ENCODE data around the gene UNC5CL.
A peak's percentile ranks its signal among the peaks of the same experiment; 100 is the strongest.

Gene UNC5CL, protein sequence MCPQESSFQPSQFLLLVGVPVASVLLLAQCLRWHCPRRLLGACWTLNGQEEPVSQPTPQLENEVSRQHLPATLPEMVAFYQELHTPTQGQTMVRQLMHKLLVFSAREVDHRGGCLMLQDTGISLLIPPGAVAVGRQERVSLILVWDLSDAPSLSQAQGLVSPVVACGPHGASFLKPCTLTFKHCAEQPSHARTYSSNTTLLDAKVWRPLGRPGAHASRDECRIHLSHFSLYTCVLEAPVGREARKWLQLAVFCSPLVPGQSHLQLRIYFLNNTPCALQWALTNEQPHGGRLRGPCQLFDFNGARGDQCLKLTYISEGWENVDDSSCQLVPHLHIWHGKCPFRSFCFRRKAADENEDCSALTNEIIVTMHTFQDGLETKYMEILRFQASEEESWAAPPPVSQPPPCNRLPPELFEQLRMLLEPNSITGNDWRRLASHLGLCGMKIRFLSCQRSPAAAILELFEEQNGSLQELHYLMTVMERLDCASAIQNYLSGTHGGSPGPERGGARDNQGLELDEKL

DNA sequence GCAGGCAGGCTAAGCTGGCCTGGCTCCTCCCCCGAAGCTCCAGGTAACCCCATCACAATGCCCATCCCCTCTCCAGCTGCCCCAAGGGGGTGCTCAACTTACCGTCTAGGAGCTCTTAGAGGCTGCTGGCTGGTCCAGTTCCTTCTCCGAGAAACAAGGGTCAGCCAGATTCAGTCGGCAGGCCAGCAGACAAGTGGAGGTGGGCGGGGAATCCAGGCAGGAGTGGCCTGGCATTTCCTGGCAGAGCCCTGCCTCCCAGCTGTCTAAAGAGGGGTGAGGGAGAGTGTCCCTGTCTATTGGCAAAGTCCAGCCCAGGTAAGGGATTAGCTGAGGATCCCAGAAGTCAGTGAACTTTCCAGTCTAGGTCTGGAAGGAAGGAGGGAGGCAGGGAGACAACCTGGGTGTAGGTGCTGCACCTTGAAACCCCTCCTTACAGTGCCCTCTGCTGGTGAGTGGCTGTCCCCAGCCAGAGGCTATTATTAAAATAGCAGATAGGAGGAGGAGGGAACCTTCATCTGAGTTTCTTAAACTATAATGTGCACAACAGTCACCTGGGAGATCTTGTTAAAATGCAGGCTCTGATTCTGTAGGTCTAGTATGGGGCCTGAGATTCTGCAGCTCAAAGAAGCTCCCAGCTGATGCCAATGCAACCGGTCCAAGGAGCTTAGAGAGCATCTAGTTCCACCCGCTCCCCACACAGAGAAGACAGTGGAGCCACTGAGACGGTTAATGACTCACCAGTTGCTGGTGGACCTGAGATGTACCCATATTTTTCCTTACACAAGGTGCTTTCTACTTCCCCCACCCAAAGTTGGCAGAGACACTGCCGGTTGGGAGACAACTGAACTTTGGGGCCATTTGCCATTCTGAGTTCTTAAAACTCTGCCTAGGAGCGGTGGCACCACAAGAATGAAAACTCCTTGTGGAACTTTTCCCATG, at the start of gene UNC5CL:
UNC5CL (minus strand) TSS at position 162 of the 939 bp plus-strand sequence. CDS start 4,147 bp downstream, outside the sequence.
- TF ChIP-seq, protein P1, sequence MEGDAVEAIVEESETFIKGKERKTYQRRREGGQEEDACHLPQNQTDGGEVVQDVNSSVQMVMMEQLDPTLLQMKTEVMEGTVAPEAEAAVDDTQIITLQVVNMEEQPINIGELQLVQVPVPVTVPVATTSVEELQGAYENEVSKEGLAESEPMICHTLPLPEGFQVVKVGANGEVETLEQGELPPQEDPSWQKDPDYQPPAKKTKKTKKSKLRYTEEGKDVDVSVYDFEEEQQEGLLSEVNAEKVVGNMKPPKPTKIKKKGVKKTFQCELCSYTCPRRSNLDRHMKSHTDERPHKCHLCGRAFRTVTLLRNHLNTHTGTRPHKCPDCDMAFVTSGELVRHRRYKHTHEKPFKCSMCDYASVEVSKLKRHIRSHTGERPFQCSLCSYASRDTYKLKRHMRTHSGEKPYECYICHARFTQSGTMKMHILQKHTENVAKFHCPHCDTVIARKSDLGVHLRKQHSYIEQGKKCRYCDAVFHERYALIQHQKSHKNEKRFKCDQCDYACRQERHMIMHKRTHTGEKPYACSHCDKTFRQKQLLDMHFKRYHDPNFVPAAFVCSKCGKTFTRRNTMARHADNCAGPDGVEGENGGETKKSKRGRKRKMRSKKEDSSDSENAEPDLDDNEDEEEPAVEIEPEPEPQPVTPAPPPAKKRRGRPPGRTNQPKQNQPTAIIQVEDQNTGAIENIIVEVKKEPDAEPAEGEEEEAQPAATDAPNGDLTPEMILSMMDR (IDR thresholded peaks at IDR 0.05; ENCODE audit: low read depth, low read length), result peak; percentile 69
- H3K4me3 ChIP-seq (replicated peaks in 1 of 2; ENCODE audit: low read depth in 2 of 2, low read length in 2 of 2), result no peak within 1 kb of the TSS
- peak; percentile 15 to 39 for DNase-seq (ENCODE audit: low read depth in 2 of 2)

DNA sequence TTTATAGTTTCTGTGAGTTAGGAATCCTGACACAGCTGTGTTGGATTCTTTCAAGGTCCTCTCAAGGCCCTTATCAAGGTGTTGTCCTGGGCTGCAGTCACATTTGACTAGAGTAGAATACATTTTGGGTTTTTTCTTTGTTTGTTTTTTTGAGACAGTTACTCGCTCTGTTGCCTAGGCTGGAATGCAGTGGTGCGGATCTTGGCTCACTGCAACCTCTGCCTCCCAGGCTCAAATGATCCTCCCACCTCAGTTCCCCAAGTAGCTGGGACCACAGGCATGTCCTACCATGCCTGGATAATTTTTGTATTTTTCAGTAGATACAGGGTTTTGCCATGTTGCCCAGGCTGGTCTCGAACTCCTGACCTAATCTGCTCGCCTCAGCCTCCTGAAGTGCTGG, 49.4 kb upstream of the UNC5CL start:
- TF ChIP-seq, protein P1 (IDR thresholded peaks at IDR 0.05; ENCODE audit: low read depth, low read length), result no peak
- no peak for DNase-seq (ENCODE audit: low read depth in 2 of 2)

DNA sequence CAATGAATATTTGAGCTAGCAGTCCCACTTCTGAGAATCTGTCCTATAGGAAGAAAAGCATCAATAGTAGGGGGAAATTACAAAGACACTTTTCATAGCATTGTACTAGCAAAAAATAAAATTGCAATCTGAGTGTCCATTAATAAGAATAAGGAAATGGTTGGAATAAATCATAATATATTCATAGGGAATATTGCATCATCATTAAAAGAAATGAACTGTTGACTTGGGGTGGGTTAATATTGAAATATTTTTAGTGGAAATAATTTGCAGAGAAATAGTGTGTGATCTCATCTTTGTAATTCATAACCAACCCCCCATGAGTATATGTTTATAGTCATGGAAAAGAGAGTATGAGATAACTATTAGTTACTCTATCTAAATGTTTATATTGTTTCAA, 46.2 kb upstream of the UNC5CL start:
- no peak for DNase-seq (ENCODE audit: low read depth in 2 of 2)
- H3K4me3 ChIP-seq (replicated peaks in 1 of 2; ENCODE audit: low read depth in 2 of 2, low read length in 2 of 2), result no peak overlapping the region
- TF ChIP-seq, protein P1 (IDR thresholded peaks at IDR 0.05; ENCODE audit: low read depth, low read length), result no peak

More for the DNA sequence above, 49.4 kb upstream of the UNC5CL start:
- H3K4me3 ChIP-seq (replicated peaks in 1 of 2; ENCODE audit: low read depth in 2 of 2, low read length in 2 of 2), result no peak overlapping the region

DNA sequence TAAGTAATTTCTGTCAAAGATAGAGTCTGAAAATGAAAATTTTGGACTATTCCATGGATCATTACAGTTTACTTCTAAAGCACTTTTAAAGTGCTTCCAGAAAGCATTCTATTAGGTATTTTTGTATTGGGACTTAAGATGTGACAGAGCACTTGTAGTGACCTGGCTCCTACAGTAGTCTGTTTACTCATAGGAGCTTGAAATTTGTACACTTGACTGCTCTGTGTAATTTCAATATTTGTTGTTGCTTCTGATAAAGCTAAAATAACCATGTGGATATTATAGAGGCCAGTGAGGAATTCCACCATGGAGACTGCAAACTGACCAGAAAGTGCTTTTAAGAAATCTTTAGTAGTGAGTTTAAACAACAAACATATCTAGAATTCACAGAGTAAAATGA, 44.1 kb upstream of the UNC5CL start:
- TF ChIP-seq, protein P1 (IDR thresholded peaks at IDR 0.05; ENCODE audit: low read depth, low read length), result no peak
- DNase-seq (ENCODE audit: low read depth in 2 of 2), result no peak

DNA sequence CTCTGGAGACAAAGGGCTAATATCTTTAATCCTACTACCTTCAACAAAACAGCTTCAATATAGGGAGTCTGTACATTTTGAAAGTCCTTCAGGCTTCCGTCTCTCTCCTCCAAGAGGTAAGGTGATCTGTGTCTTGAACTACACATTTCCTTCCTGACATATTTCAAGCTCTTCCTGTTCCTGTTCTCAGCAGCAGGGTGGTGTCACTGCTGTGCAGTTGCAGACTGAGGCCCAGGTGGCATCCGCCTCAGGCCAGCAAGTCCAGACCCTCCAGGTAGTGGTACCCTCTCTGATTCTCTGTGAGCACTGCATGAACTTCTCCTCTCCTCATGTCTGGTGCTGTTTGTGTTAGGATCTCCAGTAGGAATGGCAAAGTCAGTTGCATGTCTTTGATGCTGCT, 41.6 kb upstream of the UNC5CL start:
- TF ChIP-seq, protein P1 (IDR thresholded peaks at IDR 0.05; ENCODE audit: low read depth, low read length), result no peak
- DNase-seq (ENCODE audit: low read depth in 2 of 2), result no peak
- no peak overlapping the region for H3K4me3 ChIP-seq (replicated peaks in 1 of 2; ENCODE audit: low read depth in 2 of 2, low read length in 2 of 2)

More for the DNA sequence above, 44.1 kb upstream of the UNC5CL start:
- H3K4me3 ChIP-seq (replicated peaks in 1 of 2; ENCODE audit: low read depth in 2 of 2, low read length in 2 of 2), result no peak overlapping the region

DNA sequence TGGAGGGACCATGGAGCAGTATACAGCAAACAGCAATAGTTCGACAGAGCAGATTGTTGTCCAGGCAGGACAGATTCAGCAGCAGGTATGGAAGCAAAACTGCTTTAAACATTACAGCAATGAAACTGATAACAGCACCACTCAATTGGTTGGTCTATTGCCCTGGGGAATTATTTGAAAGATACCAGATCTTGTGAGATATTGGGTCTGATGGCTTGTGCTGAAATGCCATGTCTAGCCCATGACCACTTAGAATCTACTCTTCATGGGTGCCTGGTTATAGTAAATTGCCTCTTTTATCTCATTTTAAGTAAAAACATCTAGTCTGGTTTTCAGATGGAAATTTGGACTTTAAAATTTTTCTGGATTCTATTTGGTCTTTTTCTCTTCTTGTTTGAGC, 40.1 kb upstream of the UNC5CL start:
- TF ChIP-seq, protein P1 (IDR thresholded peaks at IDR 0.05; ENCODE audit: low read depth, low read length), result no peak
- DNase-seq (ENCODE audit: low read depth in 2 of 2), result no peak
- H3K4me3 ChIP-seq (replicated peaks in 1 of 2; ENCODE audit: low read depth in 2 of 2, low read length in 2 of 2), result no peak overlapping the region

All from cardiac fibroblast (primary cell).